H1 (cell line): Measurements from ENCODE around the gene CDRT15. TPM values are rescaled to one million over a fixed set of nuclear protein-coding genes. Genes with fewer than 3 reads are reported as not detected.

Source experiments
- CTCF ChIA-PET: fragments of 300-600 bp; sonication (Branson Sonifier 250); formaldehyde crosslinking; loops from one replicate; lab custom pipeline; 2021; ENCODE audit not compliant: partially characterized antibody; lab: Charles Lee
- POLR2A ChIA-PET: fragments of 300-600 bp; sonication (Branson Sonifier 250); formaldehyde crosslinking; loops from one replicate; lab custom pipeline; 2021; ENCODE audit warnings: inconsistent platforms; ENCODE audit not compliant: partially characterized antibody; lab: Charles Lee
- DNase-seq, 2 experiments: peaks; one replicate each; pipeline versions ENCODE4 v3.0.0 to v3.0.0-alpha.2; 2010 to 2022; ENCODE audit warnings: low spot score in 2 of 2, low read depth in 1 of 2, mixed read lengths in 1 of 2
- FAIRE-seq: peaks from 2 replicates; lab custom pipeline; 2011; peaks lifted over from hg19 to GRCh38; lab: Jason Lieb, UNC
- H2AFZ ChIP-seq: 2 replicates; pipeline ENCODE4 v1.8.1; 2012; ENCODE audit warnings: low read length, inconsistent platforms
- H2AK5ac ChIP-seq: 2 replicates; pipeline ENCODE4 v1.6.1; 2013; ENCODE audit warnings: low read depth, low read length
- H2BK120ac ChIP-seq: replicated peaks from 2 replicates; pipeline ENCODE3; 2013; ENCODE audit warnings: low read depth, low read length, inconsistent platforms
- H2BK12ac ChIP-seq: 2 replicates; pipeline ENCODE4 v1.6.1; 2013; ENCODE audit warnings: low read depth, low read length
- H2BK15ac ChIP-seq: 2 replicates; pipeline ENCODE4 v1.6.1; 2013; ENCODE audit warnings: low read length
- H2BK20ac ChIP-seq: 2 replicates; pipeline ENCODE4 v1.6.1; 2013; ENCODE audit warnings: low read length
- H2BK5ac ChIP-seq: 2 replicates; pipeline ENCODE4 v1.6.1; 2013; ENCODE audit warnings: low read depth, low read length
- H3K14ac ChIP-seq: 2 replicates; pipeline ENCODE4 v1.6.1; 2013; ENCODE audit warnings: inconsistent platforms; ENCODE audit not compliant: insufficient read length
- H3K18ac ChIP-seq: 2 replicates; pipeline ENCODE4 v1.6.1; 2013; ENCODE audit warnings: low read length; ENCODE audit errors: extremely low read depth
- H3K23ac ChIP-seq: 2 replicates; pipeline ENCODE4 v1.6.1; 2013; ENCODE audit warnings: inconsistent platforms; ENCODE audit not compliant: insufficient read length
- H3K23me2 ChIP-seq: 2 replicates; pipeline ENCODE4 v1.6.1; 2013; ENCODE audit warnings: low read depth, low read length
- H3K27ac ChIP-seq: 2 replicates; pipeline ENCODE4 v1.6.1; 2011; ENCODE audit warnings: low read depth, low read length, inconsistent platforms
- H3K27me3 ChIP-seq, 4 experiments: replicated peaks in 1 of 4; 1 replicate in 1 of 4; 2 replicates in 3 of 4; pipeline versions ENCODE4 v1.6.1 to v1.8.1; 2011 to 2013; ENCODE audit warnings: low read length in 3 of 4, mild to moderate bottlenecking in 3 of 4, inconsistent platforms in 2 of 4, mixed read lengths in 2 of 4, moderate library complexity in 1 of 4; ENCODE audit not compliant: control insufficient read depth in 3 of 4, insufficient read depth in 3 of 4; ENCODE audit errors: extremely low read depth in 1 of 4
- H3K36me3 ChIP-seq, 4 experiments: 2 replicates each; pipeline versions ENCODE4 v1.6.1 to v1.8.1; 2011 to 2013; ENCODE audit warnings: mild to moderate bottlenecking in 4 of 4, low read length in 3 of 4, moderate library complexity in 2 of 4, control low read depth in 1 of 4, inconsistent platforms in 1 of 4; ENCODE audit not compliant: insufficient read depth in 4 of 4, control insufficient read depth in 2 of 4
- H3K4ac ChIP-seq: replicated peaks from 2 replicates; pipeline ENCODE3; 2013; ENCODE audit warnings: low read length, low read depth, mixed read lengths, inconsistent platforms; ENCODE audit not compliant: insufficient read length
- H3K4me1 ChIP-seq, 4 experiments: replicated peaks in 1 of 4; 1 replicate in 1 of 4; 2 replicates in 3 of 4; pipeline versions ENCODE4 v1.6.1 to v1.8.1; 2011 to 2013; ENCODE audit warnings: low read length in 3 of 4, inconsistent platforms in 2 of 4, mixed read lengths in 1 of 4; ENCODE audit not compliant: insufficient read depth in 4 of 4, control insufficient read depth in 3 of 4
- H3K4me2 ChIP-seq, 2 experiments: 2 replicates each; pipeline versions ENCODE4 v1.6.1 to v1.8.1; 2011 to 2013; ENCODE audit warnings: low read depth in 2 of 2, low read length in 2 of 2, control low read depth in 1 of 2, inconsistent platforms in 1 of 2, mild to moderate bottlenecking in 1 of 2; ENCODE audit not compliant: insufficient read depth in 1 of 2
- H3K4me3 ChIP-seq, 4 experiments: fragments of 200-600, 300-600 bp in 1 of 4; sonication (generic), shearing (Covaris generic), sonication (Bioruptor Twin) in 1 of 4; 2 replicates each; pipeline versions ENCODE4 v1.5.1 to v1.8.1; 2011 to 2016; ENCODE audit warnings: low read length in 4 of 4, low read depth in 3 of 4, control low read depth in 2 of 4, inconsistent platforms in 2 of 4, mild to moderate bottlenecking in 2 of 4, mixed read lengths in 1 of 4, moderate library complexity in 1 of 4; ENCODE audit not compliant: insufficient read depth in 2 of 4; ENCODE audit errors: extremely low read depth in 1 of 4
- H3K56ac ChIP-seq: replicated peaks from 2 replicates; pipeline ENCODE3; 2013; ENCODE audit warnings: low read depth, mild to moderate bottlenecking, mixed read lengths, low read length, inconsistent platforms; ENCODE audit not compliant: insufficient read length
- H3K79me1 ChIP-seq: 2 replicates; pipeline ENCODE4 v1.6.1; 2013; ENCODE audit warnings: low read depth, low read length, control low read depth
- H3K79me2 ChIP-seq, 2 experiments: 2 replicates each; pipeline versions ENCODE4 v1.6.1 to v1.8.1; 2012 to 2013; ENCODE audit warnings: low read length in 2 of 2, mild to moderate bottlenecking in 2 of 2, inconsistent platforms in 1 of 2; ENCODE audit not compliant: insufficient read depth in 2 of 2, control insufficient read depth in 1 of 2
- H3K9ac ChIP-seq, 4 experiments: replicated peaks in 1 of 4; 1 replicate in 1 of 4; 2 replicates in 3 of 4; pipeline versions ENCODE4 v1.6.1 to v1.8.1; 2011 to 2013; ENCODE audit warnings: low read depth in 3 of 4, low read length in 3 of 4, control low read depth in 2 of 4, mild to moderate bottlenecking in 2 of 4, moderate library complexity in 2 of 4, inconsistent platforms in 1 of 4; ENCODE audit errors: extremely low read depth in 1 of 4
- H3K9me3 ChIP-seq, 2 experiments: 2 replicates each; pipeline versions ENCODE4 v1.6.1 to v1.8.1; 2012 to 2013; ENCODE audit warnings: mild to moderate bottlenecking in 2 of 2, moderate library complexity in 2 of 2, control low read depth in 1 of 2, inconsistent platforms in 1 of 2, low read depth in 1 of 2, low read length in 1 of 2, mixed read lengths in 1 of 2; ENCODE audit not compliant: insufficient read depth in 2 of 2
- H4K20me1 ChIP-seq, 2 experiments: replicated peaks in 1 of 2; 2 replicates each; pipeline versions ENCODE3 to v1.8.1; 2011 to 2013; ENCODE audit warnings: inconsistent platforms in 2 of 2, low read length in 2 of 2, mild to moderate bottlenecking in 1 of 2; ENCODE audit not compliant: insufficient read depth in 2 of 2, control insufficient read depth in 1 of 2
- H4K5ac ChIP-seq: 2 replicates; pipeline ENCODE4 v1.6.1; 2013; ENCODE audit warnings: low read length, low read depth, mixed read lengths, inconsistent platforms; ENCODE audit not compliant: insufficient read length
- H4K8ac ChIP-seq: 2 replicates; pipeline ENCODE4 v1.8.0; 2013; ENCODE audit warnings: mild to moderate bottlenecking, moderate library complexity, low read length, inconsistent platforms; ENCODE audit not compliant: insufficient read depth; ENCODE audit errors: extremely low read depth
- H4K91ac ChIP-seq: replicated peaks from 2 replicates; pipeline ENCODE3; 2013; ENCODE audit warnings: low read length, mixed read lengths, inconsistent platforms; ENCODE audit not compliant: insufficient read length
- CBX8 ChIP-seq: fragments of 300-800, 300-1000 bp; sonication (generic); IDR thresholded peaks from 2 replicates; pipeline ENCODE4 v1.7.1; 2016; ENCODE audit warnings: low read depth, low read length, borderline replicate concordance
- KDM1A ChIP-seq: fragments of 200-600, 300-600 bp; sonication (generic); IDR thresholded peaks from 2 replicates; pipeline ENCODE4 v1.7.1; 2016; ENCODE audit warnings: mild to moderate bottlenecking, low read length, borderline replicate concordance
- KDM4A ChIP-seq: IDR thresholded peaks from one replicate; pipeline ENCODE4 v1.7.1; 2012; ENCODE audit warnings: low read depth, mild to moderate bottlenecking, moderate library complexity, low read length, inconsistent platforms; ENCODE audit not compliant: severe bottlenecking
- KDM5A ChIP-seq: fragments of 200-600 bp; IDR thresholded peaks from 2 replicates; pipeline ENCODE4 v1.7.1; 2012; ENCODE audit warnings: mild to moderate bottlenecking, low read length, inconsistent platforms, mixed read lengths
- MAX ChIP-seq: IDR thresholded peaks from 2 replicates; pipeline ENCODE4 v1.6.1; 2012; ENCODE audit warnings: inconsistent platforms
- RBBP5 ChIP-seq: IDR thresholded peaks from 2 replicates; pipeline ENCODE4 v1.7.1; 2012; ENCODE audit warnings: low read depth, mild to moderate bottlenecking, inconsistent platforms, low read length, moderate library complexity, borderline replicate concordance
- SIN3A ChIP-seq, 2 experiments: IDR thresholded peaks in 1 of 2; conservative IDR thresholded peaks in 1 of 2; 2 replicates each; pipeline ENCODE4 v1.6.1; 2011 to 2012; ENCODE audit warnings: low read length in 2 of 2, improper control_type of control experiment in 1 of 2, low read depth in 1 of 2, mild to moderate bottlenecking in 1 of 2
- SP2 ChIP-seq: IDR thresholded peaks from 2 replicates; pipeline ENCODE4 v1.6.1; 2012; ENCODE audit warnings: mild to moderate bottlenecking, low read length, inconsistent platforms
- TEAD4 ChIP-seq: IDR thresholded peaks from 2 replicates; pipeline ENCODE4 v1.6.1; 2012; ENCODE audit warnings: low read depth, low read length, inconsistent platforms, mixed read lengths
- USF2 ChIP-seq: IDR thresholded peaks from 2 replicates; pipeline ENCODE4 v1.6.1; 2011; ENCODE audit warnings: low read length, improper control_type of control experiment
- WGBS, 2 experiments: shearing (Covaris generic) in 1 of 2; methylation state at CpG; one replicate each; pipeline versions ENCODE4 v1.1.6 to v1.1.7; 2013 to 2015; ENCODE audit warnings: low lambda C conversion rate in 2 of 2, mixed read lengths in 2 of 2, inconsistent platforms in 1 of 2, low coverage in 1 of 2, missing lambda C conversion rate in 1 of 2; ENCODE audit not compliant: insufficient replicate concordance in 2 of 2, insufficient coverage in 1 of 2, insufficient read length in 1 of 2; ENCODE audit errors: extremely low coverage in 1 of 2, missing lambda C conversion rate in 1 of 2; 5-methylcytosine and 5-hydroxymethylcytosine counted together
- polyA plus RNA-seq, 7 experiments: library from polyadenylated mRNA; depleted of rRNA in 3 of 7; stranded (reverse) in 5 of 7; unstranded in 2 of 7; fragments of >200 nt in 5 of 7; fragments of 200-250 nt in 2 of 7; gene quantifications; 1 replicate in 5 of 7; 2 replicates in 1 of 7; 4 replicates in 1 of 7; pipeline versions ENCODE4 v1.2.1 to v1.2.3, GENCODE V29; 2011 to 2013; ENCODE audit warnings: missing spikeins in 2 of 7, mixed read lengths in 2 of 7
- total RNA-seq: library from RNA; stranded (reverse); fragmentation: NEBNext Ultra II Directional; extraction: Animal tissue kit (Norgen Biotek cat#: 25700); gene quantifications from 2 replicates; pipeline ENCODE4 v1.2.1, GENCODE V29; 2021
- TF ChIP-seq, protein P1 (sequence below): IDR thresholded peaks from 2 replicates; pipeline ENCODE4 v1.6.1; 2012; ENCODE audit warnings: inconsistent platforms

Gene CDRT15
- total and polyA plus RNA-seq, 2 of the 8 experiments (the other 6 are each of a cell fraction or from before 2014, with no cell fraction given): not detected

DNA sequence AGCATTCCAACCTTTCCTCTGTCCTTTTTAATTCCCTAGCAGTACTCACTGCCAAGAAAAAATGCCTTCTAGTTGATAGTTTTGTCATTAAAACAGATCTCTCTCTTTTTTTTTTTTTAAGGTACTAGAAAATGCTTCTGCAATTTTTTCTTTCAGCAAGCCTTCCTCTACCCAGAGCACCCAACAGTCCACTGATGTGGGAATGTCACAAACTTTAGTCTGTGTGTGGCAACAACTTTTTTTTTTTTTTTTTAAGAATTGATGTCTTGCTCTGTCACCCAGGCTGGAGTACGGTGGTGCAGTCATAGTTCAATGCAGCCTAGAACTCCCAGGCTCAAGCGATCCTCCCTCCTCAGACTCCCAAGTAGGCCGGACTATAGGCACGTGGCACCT is 34.7 kb downstream of the CDRT15 start:
- no peaks in the 10 kb centered on the region for H4K20me1 ChIP-seq

More for the DNA sequence above, 34.7 kb downstream of the CDRT15 start:
- Histone ChIP-seq H3K9ac (no peak overlapping the region), H3K4me3 (no peak overlapping the region), H3K14ac (no peak overlapping the region), H3K4ac (no peak overlapping the region), H3K79me2 (no peaks in the 10 kb centered on the region), H3K27ac (no peak overlapping the region), H3K27me3 (no peaks in the 10 kb centered on the region), H4K8ac (no peak overlapping the region), H2AFZ (no peak overlapping the region), H4K91ac (no peak overlapping the region), H4K5ac (no peak overlapping the region), H3K79me1 (no peaks in the 10 kb centered on the region), H2BK20ac (no peak overlapping the region), H2AK5ac (no peak overlapping the region), H3K56ac (no peak overlapping the region), H2BK5ac (no peak overlapping the region), H3K23ac (no peak overlapping the region), H3K9me3 (no peaks in the 10 kb centered on the region), H3K36me3 (no peaks in the 10 kb centered on the region; a peak in 1 of 8 replicates), H2BK120ac (no peak overlapping the region), H3K4me2 (no peak overlapping the region), H3K23me2 (no peaks in the 10 kb centered on the region), H3K18ac (no peak overlapping the region), H2BK12ac (peak overlapping the region; percentile 19; the same call in 1 of the 2 replicates), H3K4me1 (no peaks in the 10 kb centered on the region; a peak in 1 of 7 replicates), H2BK15ac (no peak overlapping the region)
- ChIA-PET POLR2A (no interaction called here), CTCF (no interaction called here)
- DNase-seq (no peak), FAIRE-seq (no peak)
- WGBS, 2 experiments: 90% methylated on average over 4 of the region's 4 CpGs; no CpG with 5 or more reads in 1 of the 2 experiments
- TF ChIP-seq USF2: no peak
- no peak for TF ChIP-seq CBX8
- no peak for TF ChIP-seq RBBP5
- TF ChIP-seq KDM4A: no peak
- no peak for TF ChIP-seq MAX
- TF ChIP-seq, protein P1, sequence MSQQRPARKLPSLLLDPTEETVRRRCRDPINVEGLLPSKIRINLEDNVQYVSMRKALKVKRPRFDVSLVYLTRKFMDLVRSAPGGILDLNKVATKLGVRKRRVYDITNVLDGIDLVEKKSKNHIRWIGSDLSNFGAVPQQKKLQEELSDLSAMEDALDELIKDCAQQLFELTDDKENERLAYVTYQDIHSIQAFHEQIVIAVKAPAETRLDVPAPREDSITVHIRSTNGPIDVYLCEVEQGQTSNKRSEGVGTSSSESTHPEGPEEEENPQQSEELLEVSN: no peak
- TF ChIP-seq KDM1A: no peak
- no peak for TF ChIP-seq TEAD4
- TF ChIP-seq SIN3A (conservative IDR thresholded peaks at IDR 0.05 in 1 of 2, IDR thresholded peaks at IDR 0.05 in 1 of 2; ENCODE audit: low read depth in 1 of 2, low read length in 2 of 2): no peak
- TF ChIP-seq KDM5A: no peak
- TF ChIP-seq SP2: no peak
